Measurements from ENCODE around the gene CCDC9. TPM values are rescaled to one million over a fixed set of nuclear protein-coding genes. Genes with fewer than 3 reads are reported as not detected.
A peak's percentile ranks its signal among the peaks of the same experiment; 100 is the strongest.

CCDC9 gene
- total and polyA plus RNA-seq, 2 of the 8 experiments (the other 6 are each of a cell fraction or from before 2014, with no cell fraction given): 3.7 to 29.8 TPM

GRCh38 chr19:47309608-47310007 lies 53.3 kb downstream of the CCDC9 start, which contains the start of gene C5AR1:
Gene C5AR1 (plus strand): TSS chr19:47309861. CDS start chr19:47309896, 35 bp downstream.
- H2AFZ ChIP-seq (ENCODE audit: low read length): peak within 1 kb of the TSS; percentile 17; the same call in 1 of the 2 replicates
- no peak within 1 kb of the TSS for H2BK15ac ChIP-seq (ENCODE audit: low read length)
- H3K9ac ChIP-seq (replicated peaks in 1 of 4; ENCODE audit: extremely low read depth in 1 of 4, low read depth in 3 of 4, low read length in 3 of 4): no peak within 1 kb of the TSS
- no peak within 1 kb of the TSS for H4K91ac ChIP-seq (replicated peaks; ENCODE audit: insufficient read length, low read length)
- H3K79me1 ChIP-seq (ENCODE audit: low read depth, low read length): no peaks in the 10 kb centered on the region
- H3K23me2 ChIP-seq (ENCODE audit: low read depth, low read length): no peaks in the 10 kb centered on the region
- H3K23ac ChIP-seq (ENCODE audit: insufficient read length): no peak within 1 kb of the TSS
- H3K27me3 ChIP-seq (replicated peaks in 1 of 4; ENCODE audit: control insufficient read depth in 3 of 4, extremely low read depth in 1 of 4, insufficient read depth in 3 of 4, low read length in 3 of 4): no peaks in the 10 kb centered on the region
- H3K4me1 ChIP-seq (replicated peaks in 1 of 4; ENCODE audit: control insufficient read depth in 3 of 4, insufficient read depth in 4 of 4, low read length in 3 of 4): peaks cover 0 to 2% (median 0%) of the 10 kb centered on the region in 4 experiments; a peak in 2 of 7 replicates
- H4K5ac ChIP-seq (ENCODE audit: insufficient read length, low read depth, low read length): no peak within 1 kb of the TSS
- H4K20me1 ChIP-seq (replicated peaks in 1 of 2; ENCODE audit: control insufficient read depth in 1 of 2, insufficient read depth in 2 of 2, low read length in 2 of 2): no peaks in the 10 kb centered on the region
- no peaks in the 10 kb centered on the region for H3K9me3 ChIP-seq (ENCODE audit: insufficient read depth in 2 of 2, low read depth in 1 of 2, low read length in 1 of 2)
- H2AK5ac ChIP-seq (ENCODE audit: low read depth, low read length): no peak within 1 kb of the TSS
- ChIA-PET CTCF (ENCODE audit: partially characterized antibody) (interaction anchor here (0.8 to 3.3 kb wide), 6 partner anchors 10 to 82 kb away, joined by 3 to 12 read pairs (median 4); partner anchors contain the start of gene DHX34), POLR2A (ENCODE audit: partially characterized antibody) (interaction anchor here (0.6 to 0.8 kb wide), 2 partner anchors 17 to 45 kb away, joined by 3 read pairs; no protein-coding TSS in a partner anchor)
- H3K4ac ChIP-seq (replicated peaks; ENCODE audit: insufficient read length, low read depth, low read length): no peak within 1 kb of the TSS
- H4K8ac ChIP-seq (ENCODE audit: extremely low read depth, insufficient read depth, low read length): peak within 1 kb of the TSS; percentile 36; the same call in 1 of the 2 replicates
- TF ChIP-seq EZH2 (IDR thresholded peaks at IDR 0.05; ENCODE audit: low read depth, low read length, severe bottlenecking): no peak
- no peak for TF ChIP-seq BACH1 (IDR thresholded peaks at IDR 0.05; ENCODE audit: low read length)
- TF ChIP-seq HDAC6 (IDR thresholded peaks at IDR 0.05; ENCODE audit: low read depth, low read length): no peak
- TF ChIP-seq YY1 (IDR thresholded peaks at IDR 0.05; ENCODE audit: low read depth, low read length): no peak
- no peak for TF ChIP-seq SIRT6 (IDR thresholded peaks at IDR 0.05; ENCODE audit: low read length)
- FAIRE-seq (no peak), DNase-seq (ENCODE audit: low read depth in 1 of 2, low spot score in 2 of 2) (no peak)
- H3K18ac ChIP-seq (ENCODE audit: extremely low read depth, low read length): no peak within 1 kb of the TSS
- H2BK20ac ChIP-seq (ENCODE audit: low read length): no peak within 1 kb of the TSS
- H3K27ac ChIP-seq (ENCODE audit: low read depth, low read length): no peak within 1 kb of the TSS
- H2BK12ac ChIP-seq (ENCODE audit: low read depth, low read length): no peak within 1 kb of the TSS
- H3K36me3 ChIP-seq (ENCODE audit: control insufficient read depth in 2 of 4, insufficient read depth in 4 of 4, low read length in 3 of 4): no peaks in the 10 kb centered on the region
- H3K4me2 ChIP-seq (ENCODE audit: insufficient read depth in 1 of 2, low read depth in 2 of 2, low read length in 2 of 2): no peak within 1 kb of the TSS
- 82% methylated on average over 5 of the region's 12 CpGs; no CpG with 5 or more reads in 1 of the 2 experiments for WGBS, 2 experiments (ENCODE audit: extremely low coverage in 1 of 2, insufficient coverage in 1 of 2, insufficient read length in 1 of 2, insufficient replicate concordance in 2 of 2, low coverage in 1 of 2, low lambda C conversion rate in 2 of 2, missing lambda C conversion rate in 1 of 2)
- H3K79me2 ChIP-seq (ENCODE audit: control insufficient read depth in 1 of 2, insufficient read depth in 2 of 2, low read length in 2 of 2): no peaks in the 10 kb centered on the region
- H2BK5ac ChIP-seq (ENCODE audit: low read depth, low read length): no peak within 1 kb of the TSS
- no peak within 1 kb of the TSS for H2BK120ac ChIP-seq (replicated peaks; ENCODE audit: low read depth, low read length)
- no peak within 1 kb of the TSS for H3K56ac ChIP-seq (replicated peaks; ENCODE audit: insufficient read length, low read depth, low read length)
- no peak within 1 kb of the TSS for H3K4me3 ChIP-seq (ENCODE audit: extremely low read depth in 1 of 4, insufficient read depth in 2 of 4, low read depth in 3 of 4, low read length in 4 of 4)
- H3K14ac ChIP-seq (ENCODE audit: insufficient read length): no peak within 1 kb of the TSS

Measured in H1 (cell line).